Adipose tissue (tissue), 3 donors: ENCODE measurements around the gene ELAVL2. TPM values are rescaled to one million over a fixed set of nuclear protein-coding genes. Genes with fewer than 3 reads are reported as not detected.

Experiments used
- H3K27ac ChIP-seq: one replicate; pipeline ENCODE4 v1.5.1; 2013; ENCODE audit warnings: low read depth, low read length
- WGBS, 3 donors: extraction: QIAGEN DNeasy Blood & Tissue Kit; methylation state at CpG; one replicate each; pipeline ENCODE4 v1.1.7; 2013; 5-methylcytosine and 5-hydroxymethylcytosine counted together
- polyA plus RNA-seq, 3 donors: library from polyadenylated mRNA; stranded (reverse); fragments of 200-250 nt; gene quantifications; one replicate each; pipeline ENCODE4 v1.2.3, GENCODE V29; 2013
- donor health status: healthy with polysubstance abuse.
- donor health status: Bipolar disorder and iron deficiency.
- donor health status: healthy.

ELAVL2 gene
- polyA plus RNA-seq, 3 donors, result 0.01 TPM; not detected in 2

DNA sequence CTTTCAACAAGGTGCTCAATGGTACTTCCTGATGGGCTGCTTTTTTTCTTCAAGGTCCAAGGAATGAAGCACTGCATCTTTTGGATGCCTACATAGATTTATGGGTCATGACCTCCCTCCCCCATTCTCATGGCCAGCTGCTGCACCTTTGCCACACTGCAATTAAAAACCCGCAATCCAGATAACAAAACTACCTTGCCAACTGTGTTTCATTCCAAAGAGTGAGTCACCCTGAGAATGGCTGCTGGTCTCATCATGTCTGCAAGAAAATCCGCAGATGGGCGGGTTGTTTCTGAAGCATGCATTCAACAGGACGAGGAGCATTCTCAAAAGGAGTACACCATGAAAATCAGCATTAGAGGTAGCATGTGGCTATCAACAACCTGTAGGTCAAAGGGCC is 139.8 kb downstream of the ELAVL2 start:
- WGBS, 3 donors, result 67 to 74% (median 72%) methylated on average over 4 of the region's 4 CpGs
- no peak overlapping the region for H3K27ac ChIP-seq

DNA sequence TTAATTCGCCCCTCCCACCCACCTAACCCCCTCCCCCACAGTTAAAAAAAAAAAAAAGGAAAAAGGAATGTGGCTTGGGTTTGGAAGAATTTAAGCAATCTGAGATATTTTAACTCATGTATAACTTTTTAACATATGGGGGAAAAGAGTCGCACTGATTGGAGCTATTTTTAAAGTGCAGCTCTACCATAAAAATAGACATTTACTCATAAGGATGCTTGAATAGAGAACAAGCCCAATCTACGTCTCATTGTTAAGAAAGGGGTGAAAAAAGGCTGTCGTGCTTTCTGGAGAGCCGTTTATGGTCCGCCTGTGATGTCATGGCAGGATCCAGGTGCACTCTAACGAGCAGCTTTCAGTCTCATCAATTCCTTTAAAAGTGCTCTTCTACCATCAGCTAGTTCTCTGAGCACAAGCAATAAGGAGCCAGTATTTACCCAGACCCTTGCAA is 142.4 kb downstream of the ELAVL2 start:
- no peak overlapping the region for H3K27ac ChIP-seq
- 35 to 55% (median 55%) methylated on average over 7 of the region's 7 CpGs for WGBS, 3 donors

DNA sequence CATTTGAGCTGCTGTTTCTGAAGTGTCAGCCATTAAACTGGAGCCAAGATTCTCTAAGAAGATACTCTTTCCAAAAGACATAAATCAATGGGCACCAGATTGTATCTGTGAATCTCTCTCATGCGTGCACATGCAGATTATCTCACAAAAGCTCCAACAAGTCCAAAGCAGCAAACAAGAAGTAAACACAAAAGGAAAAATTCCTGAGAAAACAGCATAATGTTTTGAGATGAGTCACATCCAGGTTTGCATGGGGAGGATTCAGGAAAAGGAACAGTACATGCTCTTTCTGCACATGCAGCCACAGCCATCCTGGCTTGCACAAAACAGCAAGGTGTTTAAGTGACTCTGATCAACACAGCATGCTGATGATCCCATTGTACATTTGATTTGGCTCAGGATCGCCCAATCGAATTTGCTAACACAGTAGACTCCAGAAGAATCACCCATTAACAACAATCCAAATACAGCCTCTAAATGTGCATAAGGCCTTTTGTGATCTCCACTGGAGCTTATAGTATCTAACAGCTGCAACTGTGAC is 143.1 kb downstream of the ELAVL2 start:
- WGBS, 3 donors, result 54 to 67% (median 58%) methylated on average over 3 of the region's 3 CpGs
- no peak overlapping the region for H3K27ac ChIP-seq

DNA sequence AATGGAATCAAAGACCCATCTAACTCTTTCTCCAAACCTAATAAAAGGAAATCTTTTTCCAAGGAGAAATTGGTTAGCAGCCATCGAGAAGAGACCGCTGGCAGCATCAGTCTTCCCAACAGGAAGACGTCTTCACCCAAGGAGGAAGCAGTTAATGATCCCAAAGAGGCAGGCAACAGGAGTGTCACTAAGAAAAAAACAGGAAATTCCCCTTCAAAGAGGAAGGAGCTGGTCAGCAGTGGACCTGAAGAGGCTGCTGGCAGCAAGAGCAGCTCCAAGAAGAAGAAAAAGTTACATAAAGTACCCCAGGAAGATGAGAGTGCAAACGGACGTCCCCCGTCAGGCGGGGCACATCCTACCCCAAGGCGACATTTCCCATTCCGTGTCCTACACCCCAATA is 143.7 kb downstream of the ELAVL2 start:
- WGBS, 3 donors, result 21 to 62% (median 37%) methylated on average over 9 of the region's 9 CpGs
- H3K27ac ChIP-seq, result no peak overlapping the region

DNA sequence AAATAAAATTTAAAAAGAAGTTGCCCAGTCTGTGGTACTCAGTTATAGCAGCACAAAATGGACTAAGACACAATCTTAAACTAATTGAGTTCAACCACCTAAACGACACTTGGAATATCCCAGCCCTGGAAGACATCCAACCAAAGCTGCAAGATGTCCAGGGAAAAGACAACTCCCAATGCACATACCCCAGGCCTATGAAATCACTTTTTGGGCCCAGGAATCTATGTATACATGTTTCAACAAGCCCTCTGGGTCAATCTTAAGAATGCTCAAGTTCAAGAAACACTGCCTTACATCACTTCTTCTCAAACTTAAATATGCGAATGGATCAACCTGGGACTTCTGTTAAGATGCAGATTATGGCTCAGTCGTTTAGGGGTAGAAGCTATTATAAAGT is 148.6 kb downstream of the ELAVL2 start:
- no peak overlapping the region for H3K27ac ChIP-seq
- WGBS, 3 donors, result 66 to 80% (median 73%) methylated on average over 3 of the region's 3 CpGs

DNA sequence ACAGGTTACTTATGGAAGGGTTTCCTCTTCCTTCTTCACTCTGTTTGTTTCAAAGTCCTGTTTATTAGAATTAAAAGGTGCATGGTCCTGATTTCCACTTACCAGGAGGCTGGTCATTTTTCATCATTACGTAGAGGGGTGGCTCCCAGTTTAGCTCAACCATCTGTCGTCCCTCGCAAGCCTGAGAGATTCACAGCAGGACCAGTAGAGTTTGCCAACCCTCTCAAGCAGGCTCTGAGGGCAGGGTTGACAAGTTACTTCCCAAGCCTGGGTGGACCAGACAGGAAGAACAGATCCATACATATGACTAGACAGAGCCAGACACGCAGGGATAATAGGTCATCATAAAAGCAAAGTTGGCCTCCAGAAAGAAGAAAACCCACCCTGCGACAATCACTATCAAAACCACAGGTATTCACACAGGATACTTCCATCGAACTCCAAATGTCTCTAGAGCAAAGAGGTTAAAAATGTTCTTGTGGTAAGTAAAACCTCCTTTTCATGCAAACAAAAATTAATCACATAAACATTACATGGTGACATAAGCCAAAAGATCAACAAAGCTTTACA is 151.9 kb downstream of the ELAVL2 start:
- no peak overlapping the region for H3K27ac ChIP-seq
- 51 to 87% (median 82%) methylated on average over 6 of the region's 6 CpGs for WGBS, 3 donors

DNA sequence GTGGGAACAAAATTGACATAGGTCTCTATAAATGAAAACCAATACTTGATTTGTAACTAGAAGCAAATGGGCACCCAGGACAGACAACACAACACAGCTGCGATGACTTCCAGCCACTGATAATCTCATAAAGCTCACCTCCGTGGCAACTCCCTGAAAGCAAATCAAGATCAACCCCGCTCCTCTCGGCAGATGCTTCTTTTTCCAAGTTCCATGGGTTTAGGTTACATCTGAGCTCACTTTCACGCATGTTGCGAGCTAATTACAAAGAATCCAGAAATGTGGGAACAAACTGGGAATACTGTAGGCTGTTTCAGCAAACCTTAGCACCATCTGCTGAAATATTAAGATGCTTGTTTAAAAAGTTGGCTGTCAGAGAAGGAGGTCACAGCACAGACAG is 153.9 kb downstream of the ELAVL2 start:
- H3K27ac ChIP-seq, result no peak overlapping the region
- WGBS, 3 donors, result 73 to 87% (median 86%) methylated on average over 6 of the region's 6 CpGs

DNA sequence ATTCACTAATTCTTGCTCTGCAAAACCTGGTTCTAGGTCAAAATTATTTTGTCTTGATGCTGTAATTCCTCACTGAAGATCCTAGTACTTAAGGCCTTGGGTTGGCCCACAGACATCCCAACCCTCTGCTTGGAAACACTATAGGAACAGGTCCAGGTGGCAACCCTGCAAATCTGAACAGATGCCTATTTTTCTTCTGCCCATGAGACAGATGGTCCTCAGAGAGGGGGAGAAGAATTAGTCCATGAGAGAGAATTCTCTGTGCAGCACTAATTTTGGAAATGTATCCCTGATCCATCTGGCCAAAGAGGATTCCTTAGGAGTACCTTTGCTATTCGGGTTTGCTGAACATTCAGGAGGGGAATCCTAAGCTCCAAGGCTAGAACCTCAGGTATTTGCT is 156.3 kb downstream of the ELAVL2 start:
- 61 to 92% (median 88%) methylated on average over 1 of the region's 1 CpG for WGBS, 3 donors
- H3K27ac ChIP-seq, result no peak overlapping the region

DNA sequence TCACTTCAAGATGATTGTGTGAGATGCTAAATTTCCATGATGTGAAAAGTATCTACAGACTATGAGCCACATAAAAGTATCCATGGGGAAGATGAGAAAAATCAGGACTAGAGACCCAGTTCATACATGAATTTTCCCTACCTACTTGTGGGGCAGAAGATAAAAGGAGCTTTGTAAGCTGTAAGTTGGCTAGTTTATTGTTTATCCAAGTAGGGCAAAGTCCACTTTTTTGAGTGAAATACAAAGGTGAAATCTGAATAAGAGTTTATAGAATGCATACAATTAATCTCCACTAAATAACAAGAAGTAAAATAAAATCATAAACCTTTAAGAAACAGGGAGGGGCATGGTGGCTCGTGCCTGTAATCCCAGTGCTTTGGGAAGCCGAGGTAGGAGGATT is 160.4 kb downstream of the ELAVL2 start:
- no peak overlapping the region for H3K27ac ChIP-seq
- WGBS, 3 donors, result 43 to 82% (median 78%) methylated on average over 2 of the region's 2 CpGs

DNA sequence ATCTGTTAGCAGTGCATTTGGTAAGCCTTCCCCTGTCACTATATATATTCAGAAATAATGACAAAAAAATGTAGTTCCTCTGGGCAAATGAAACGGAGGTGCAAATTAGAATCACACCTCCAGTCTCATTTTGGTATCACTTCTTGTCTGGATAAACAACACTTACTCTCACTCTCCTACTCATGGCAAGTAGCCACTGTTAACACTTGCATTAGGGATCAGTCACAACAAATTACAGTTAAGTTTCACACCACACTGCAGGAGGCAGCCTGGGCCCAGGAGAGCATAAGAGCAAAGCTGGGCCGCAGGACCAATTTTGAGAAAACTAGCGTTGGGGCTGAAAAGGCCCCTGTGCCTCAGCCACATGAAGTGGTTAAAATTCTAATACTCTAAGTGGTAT is 161.0 kb downstream of the ELAVL2 start:
- WGBS, 3 donors, result 65 to 83% (median 78%) methylated on average over 3 of the region's 3 CpGs
- no peak overlapping the region for H3K27ac ChIP-seq

DNA sequence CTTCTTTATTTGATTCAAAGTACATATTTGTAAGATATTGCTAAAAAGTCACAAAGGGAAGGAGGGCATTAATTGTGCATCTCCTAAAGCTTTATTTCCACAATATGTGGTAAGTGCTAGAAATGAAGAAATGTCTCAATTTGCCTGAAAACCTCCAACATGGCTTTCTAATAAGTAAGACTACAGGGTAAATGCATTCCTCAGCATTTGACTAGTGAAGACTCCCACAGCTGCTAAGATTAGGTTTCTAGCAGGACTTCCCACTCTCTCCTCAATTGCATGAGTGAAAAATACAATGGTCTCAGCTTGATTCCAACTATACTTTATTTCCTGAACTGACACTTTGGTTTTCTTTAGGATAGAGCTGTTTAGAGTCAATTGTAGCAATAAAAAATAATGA is 162.1 kb downstream of the ELAVL2 start:
- no peak overlapping the region for H3K27ac ChIP-seq

DNA sequence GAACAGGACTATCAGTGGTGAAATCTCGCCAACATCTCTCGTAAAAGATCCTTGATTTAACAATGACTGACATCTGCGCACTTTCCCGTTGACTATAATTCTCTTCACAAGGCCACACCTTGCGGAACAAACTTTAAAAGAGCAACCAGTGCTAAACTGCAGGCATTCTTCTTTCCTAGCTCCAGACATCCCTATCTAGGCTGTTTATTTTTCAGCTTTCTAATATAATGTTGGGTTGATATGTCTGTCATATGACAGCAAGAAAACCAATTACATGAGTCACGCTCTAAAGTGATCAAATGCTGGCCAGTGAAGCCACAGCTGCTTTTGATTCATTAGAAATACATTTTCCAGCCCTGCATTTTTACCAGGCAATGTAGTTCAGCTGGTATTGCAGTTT is 162.5 kb downstream of the ELAVL2 start:
- no peak overlapping the region for H3K27ac ChIP-seq
- WGBS, 3 donors, result 63 to 91% (median 87%) methylated on average over 6 of the region's 6 CpGs

DNA sequence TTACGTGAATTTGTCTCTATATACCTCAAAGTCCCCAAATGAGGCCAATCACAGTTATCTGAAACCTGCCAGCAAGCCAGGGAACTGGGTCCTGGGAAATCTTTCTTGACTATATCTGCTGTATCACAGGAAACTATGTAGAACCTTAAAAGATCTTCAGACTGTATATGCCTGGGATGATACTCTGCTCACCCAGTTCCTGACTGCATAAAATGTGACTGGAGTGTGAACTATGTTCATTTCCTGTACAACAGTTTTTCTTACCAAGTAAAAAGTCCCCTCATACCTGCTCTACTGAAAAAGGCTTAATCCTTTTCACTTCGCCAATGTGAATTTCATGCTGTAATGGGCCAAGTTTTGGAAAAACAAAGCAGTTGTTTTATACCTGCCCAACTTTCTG is 162.9 kb downstream of the ELAVL2 start:
- WGBS, 3 donors, result 70 to 94% (median 85%) methylated on average over 2 of the region's 2 CpGs
- H3K27ac ChIP-seq, result no peak overlapping the region

DNA sequence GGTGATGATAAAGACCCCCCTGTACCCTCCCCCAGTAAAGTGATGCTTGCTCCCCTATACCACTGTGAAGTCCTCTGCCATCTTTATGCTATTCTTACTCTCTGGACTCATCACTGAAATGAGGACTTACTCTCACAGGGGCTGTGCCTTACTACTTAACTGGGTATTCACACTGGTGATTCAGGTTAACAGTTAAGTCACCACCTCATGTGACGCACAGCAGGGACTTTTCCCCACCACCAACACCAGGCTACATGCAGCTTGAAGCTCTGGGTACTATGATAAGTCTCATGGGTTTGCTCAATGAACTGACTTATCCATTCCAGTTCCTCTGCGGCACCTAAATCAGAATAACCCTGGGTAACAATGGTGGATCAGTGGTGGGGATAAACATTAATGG is 163.7 kb downstream of the ELAVL2 start:
- 79 to 90% (median 88%) methylated on average over 2 of the region's 2 CpGs for WGBS, 3 donors
- no peak overlapping the region for H3K27ac ChIP-seq

DNA sequence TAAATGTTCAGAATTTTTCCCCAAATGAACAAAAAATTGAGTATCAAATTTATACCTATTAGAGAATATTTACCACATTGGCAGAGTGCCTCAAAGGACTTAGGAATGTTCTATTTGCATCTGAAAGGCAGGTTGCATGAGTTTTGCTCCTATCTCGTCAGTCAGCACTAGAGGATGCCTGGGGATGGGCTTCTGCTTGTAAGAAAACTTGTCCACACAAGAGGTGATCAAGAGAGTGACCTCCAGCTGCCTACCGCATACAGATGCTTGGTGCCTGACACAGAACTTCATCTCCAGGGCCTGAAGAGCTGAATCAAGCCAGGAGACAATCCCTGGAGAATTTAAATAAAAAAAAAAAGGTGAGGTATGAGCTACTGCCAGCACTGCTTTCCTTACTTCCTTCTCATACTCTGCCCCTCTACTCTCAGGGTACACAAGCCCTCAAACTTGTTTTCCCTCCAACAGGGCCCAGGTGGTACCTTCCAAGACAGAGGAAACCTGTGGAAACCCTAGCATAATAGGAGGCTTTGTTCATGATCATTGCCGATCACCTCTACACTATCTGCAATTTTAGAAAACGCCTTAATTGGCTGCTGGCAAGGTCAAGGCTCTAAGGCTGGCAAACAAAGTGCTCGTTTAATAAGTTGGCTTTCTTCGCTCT is 166.6 kb downstream of the ELAVL2 start:
- no peak overlapping the region for H3K27ac ChIP-seq
- WGBS, 3 donors, result 40 to 75% (median 70%) methylated on average over 6 of the region's 6 CpGs

DNA sequence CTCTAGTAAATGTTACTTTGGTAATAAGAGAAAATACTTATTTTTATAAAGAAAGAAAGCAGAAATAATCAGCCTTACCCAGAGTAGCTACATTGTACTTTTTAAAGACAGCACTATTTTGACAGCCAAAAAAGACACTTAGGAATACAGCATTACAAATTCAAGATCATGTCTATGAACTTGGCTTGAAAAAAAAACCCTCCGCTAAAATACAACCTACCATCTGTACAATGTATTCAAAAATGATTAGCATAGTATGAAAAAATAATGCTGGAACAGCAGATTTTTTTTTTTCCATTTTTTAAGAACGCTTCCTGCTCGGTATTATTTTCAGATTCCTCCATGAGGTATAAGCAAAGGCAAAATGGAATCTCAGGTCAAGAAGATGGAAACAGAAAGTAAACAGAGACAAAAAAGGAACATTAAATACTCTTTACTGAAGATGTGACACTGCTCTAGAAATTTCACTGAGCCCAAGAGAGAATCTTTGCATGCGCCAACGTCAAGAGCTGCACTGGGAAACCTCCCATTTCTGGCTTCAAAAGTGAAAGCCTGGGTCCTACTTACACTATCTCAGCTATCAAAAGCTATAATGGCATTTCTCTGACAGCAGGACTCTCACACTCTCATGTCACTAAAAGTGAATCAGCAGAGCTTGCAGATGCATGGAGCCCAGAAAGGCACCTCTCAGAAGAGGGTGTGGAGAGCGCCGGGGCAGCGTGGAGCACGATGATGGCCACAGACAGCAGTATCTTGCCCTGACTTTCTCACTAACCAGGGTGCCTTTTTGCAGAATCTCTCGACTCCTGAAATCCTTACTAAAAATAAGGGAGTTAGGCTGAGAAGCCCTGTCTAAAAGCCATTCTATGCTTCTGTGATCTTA is 167.4 kb downstream of the ELAVL2 start:
- 74 to 81% (median 74%) methylated on average over 10 of the region's 10 CpGs for WGBS, 3 donors

DNA sequence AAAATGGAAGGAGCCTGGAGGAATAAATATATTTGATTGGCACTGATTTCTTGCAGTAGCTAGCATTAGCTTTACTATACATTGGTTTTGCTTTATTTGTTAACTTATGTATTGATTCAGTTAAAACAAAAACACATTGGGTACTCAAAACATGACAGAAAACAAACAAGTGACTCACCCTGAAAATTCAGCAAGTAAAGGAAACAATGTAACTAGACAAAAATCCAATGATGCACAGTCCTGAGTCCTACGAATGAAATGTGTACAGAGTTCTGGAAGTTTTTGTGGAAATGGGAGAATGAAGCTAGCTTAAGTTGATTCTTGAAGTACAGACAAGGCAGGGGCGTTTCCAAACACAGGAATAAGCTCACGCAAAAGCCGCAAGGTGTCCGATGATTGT is 175.0 kb downstream of the ELAVL2 start:
- WGBS, 3 donors, result 85 to 91% (median 89%) methylated on average over 5 of the region's 5 CpGs
- no peak overlapping the region for H3K27ac ChIP-seq

More for the DNA sequence above, 167.4 kb downstream of the ELAVL2 start:
- no peak overlapping the region for H3K27ac ChIP-seq

DNA sequence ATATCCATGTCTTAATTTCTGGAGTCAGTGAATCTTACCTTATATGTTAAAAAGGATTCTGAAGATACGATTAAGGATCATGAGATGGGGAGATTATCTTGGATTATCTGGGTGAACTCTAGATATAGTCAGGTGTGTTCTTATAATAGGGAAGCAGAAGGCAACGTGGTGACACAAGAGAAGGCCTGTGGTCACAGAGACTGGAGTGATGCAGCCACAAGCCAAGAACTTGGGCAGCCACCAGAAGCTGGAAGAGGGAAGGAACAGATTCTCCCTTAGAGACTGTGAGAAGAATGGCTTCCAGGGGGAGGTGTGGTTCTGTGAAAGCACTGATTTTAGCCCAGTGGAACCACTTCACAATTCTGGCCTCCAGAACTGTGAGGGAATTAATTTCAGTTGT is 177.4 kb downstream of the ELAVL2 start:
- WGBS, 3 donors, result 48 to 73% (median 66%) methylated on average over 2 of the region's 2 CpGs
- no peak overlapping the region for H3K27ac ChIP-seq

DNA sequence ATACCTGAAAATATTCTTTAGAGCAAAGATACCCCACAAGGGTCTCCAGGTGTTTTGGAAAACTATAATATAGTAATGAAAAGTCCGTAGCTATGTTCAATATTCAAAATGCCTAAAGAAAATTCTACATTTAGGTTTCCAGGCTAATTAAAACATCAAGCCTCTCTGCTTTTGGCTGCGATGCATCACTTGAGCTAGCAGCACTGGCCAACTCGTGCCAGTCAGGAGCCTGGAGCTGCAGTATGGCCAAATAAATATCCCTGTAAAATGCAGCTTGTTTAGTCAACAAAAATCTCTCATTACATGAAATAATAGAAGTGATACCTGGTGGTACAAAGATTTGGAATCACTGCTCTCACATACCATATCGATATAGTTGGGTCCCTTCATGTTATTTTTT is 181.1 kb downstream of the ELAVL2 start:
- no peak overlapping the region for H3K27ac ChIP-seq
- 71 to 91% (median 88%) methylated on average over 4 of the region's 4 CpGs for WGBS, 3 donors
